Endodermal cell (in vitro differentiated cells): ENCODE data around the gene TIAM2. TPM values are rescaled to one million over a fixed set of nuclear protein-coding genes. Genes with fewer than 3 reads are reported as not detected.

Experiments
- DNase-seq: peaks from one replicate; pipeline ENCODE4 v3.0.0-alpha.2; 2017
- H3K27ac ChIP-seq: 2 replicates; pipeline ENCODE4 v1.5.1; 2013; ENCODE audit warnings: mild to moderate bottlenecking, low read depth, low read length, moderate library complexity
- H3K27me3 ChIP-seq: 2 replicates; pipeline ENCODE4 v1.6.1; 2013; ENCODE audit warnings: mild to moderate bottlenecking, low read length, moderate library complexity; ENCODE audit not compliant: insufficient read depth, control insufficient read depth, poor library complexity, severe bottlenecking
- H3K36me3 ChIP-seq: 2 replicates; pipeline ENCODE4 v1.7.0; 2013; ENCODE audit warnings: mild to moderate bottlenecking, low read length, moderate library complexity; ENCODE audit not compliant: control insufficient read depth, insufficient read depth
- H3K4me1 ChIP-seq: one replicate; pipeline ENCODE4 v1.7.0; 2013; ENCODE audit warnings: low read length; ENCODE audit not compliant: control insufficient read depth, insufficient read depth
- H3K4me3 ChIP-seq: 2 replicates; pipeline ENCODE4 v1.5.1; 2013; ENCODE audit warnings: mild to moderate bottlenecking, low read length, moderate library complexity
- H3K9ac ChIP-seq: 2 replicates; pipeline ENCODE4 v1.6.1; 2013; ENCODE audit warnings: mild to moderate bottlenecking, low read length, moderate library complexity; ENCODE audit not compliant: poor library complexity, severe bottlenecking; ENCODE audit errors: extremely low read depth
- H3K9me3 ChIP-seq: 2 replicates; pipeline ENCODE4 v1.6.1; 2013; ENCODE audit warnings: mild to moderate bottlenecking, low read length, moderate library complexity; ENCODE audit not compliant: control insufficient read depth
- H3K27ac Mint-ChIP-seq: 2 replicates; pipeline ENCODE4 v1.8.0; 2020; ENCODE audit warnings: mixed read lengths
- H3K27me3 Mint-ChIP-seq: 2 replicates; pipeline ENCODE4 v1.8.0; 2021; ENCODE audit warnings: mild to moderate bottlenecking, mixed read lengths; ENCODE audit not compliant: insufficient read depth
- H3K36me3 Mint-ChIP-seq: 2 replicates; pipeline ENCODE4 v1.8.0; 2020; ENCODE audit warnings: low read depth, mixed read lengths
- H3K4me1 Mint-ChIP-seq: 2 replicates; pipeline ENCODE4 v1.8.0; 2020; ENCODE audit warnings: mixed read lengths
- H3K4me3 Mint-ChIP-seq: 2 replicates; pipeline ENCODE4 v1.8.0; 2020; ENCODE audit warnings: mild to moderate bottlenecking, moderate library complexity, mixed read lengths
- H3K9me3 Mint-ChIP-seq: 2 replicates; pipeline ENCODE4 v1.8.0; 2020; ENCODE audit warnings: mild to moderate bottlenecking, mixed read lengths
- CTCF ChIP-seq: fragments of 200-600 bp; sonication (generic); conservative IDR thresholded peaks from 2 replicates; pipeline ENCODE4 v1.5.0; 2021; ENCODE audit warnings: antibody characterized with exemption, mild to moderate bottlenecking
- WGBS, 2 experiments: methylation state at CpG; one replicate each; pipeline versions ENCODE4 v1.1.5 to v1.1.7; 2013; ENCODE audit warnings: missing lambda C conversion rate in 2 of 2, mixed read lengths in 1 of 2; ENCODE audit not compliant: insufficient coverage in 1 of 2, insufficient read length in 1 of 2; 5-methylcytosine and 5-hydroxymethylcytosine counted together
- total RNA-seq, 2 donors: library from RNA; stranded (reverse); fragmentation: NEBNext Ultra II Directional in 1 of 2; extraction: Animal tissue kit (Norgen Biotek cat#: 25700) in 1 of 2; gene quantifications; 2 replicates in 1 of 2; 3 replicates in 1 of 2; pipeline ENCODE4 v1.2.1, GENCODE V29; 2021

The TIAM2 gene
- total RNA-seq, 2 donors from 2014 or later = 15.7 to 17.5 TPM

GRCh38 chr6:155001934-155002333, 6.8 kb downstream of the TIAM2 start:
- no peaks in the 10 kb centered on the region for H3K36me3 ChIP-seq
- Mint-ChIP-seq H3K27me3 (peaks cover 4% of the 10 kb centered on the region), H3K4me1 (peaks cover 12% of the 10 kb centered on the region), H3K4me3 (no peak overlapping the region), H3K9me3 (no peaks in the 10 kb centered on the region), H3K27ac (no peak overlapping the region), H3K36me3 (no peaks in the 10 kb centered on the region)
- no peak overlapping the region for H3K9ac ChIP-seq
- H3K9me3 ChIP-seq = no peaks in the 10 kb centered on the region
- H3K27me3 ChIP-seq = no peaks in the 10 kb centered on the region
- 70 to 91% methylated on average over 3 to 4 of the region's 4 CpGs for WGBS, 2 experiments
- TF ChIP-seq CTCF = no peak
- H3K4me3 ChIP-seq = no peak overlapping the region
- no peak for DNase-seq
- H3K27ac ChIP-seq = no peak overlapping the region
- peaks cover 7% of the 10 kb centered on the region for H3K4me1 ChIP-seq

- Histone ChIP-seq H3K4me3 (no peak overlapping the region), H3K4me1 (no peaks in the 10 kb centered on the region), H3K9me3 (no peaks in the 10 kb centered on the region), H3K9ac (no peak overlapping the region), H3K36me3 (no peaks in the 10 kb centered on the region), H3K27ac (no peak overlapping the region), H3K27me3 (no peaks in the 10 kb centered on the region)
- no peak for TF ChIP-seq CTCF
- Mint-ChIP-seq H3K4me1 (peaks cover 2% of the 10 kb centered on the region), H3K9me3 (no peaks in the 10 kb centered on the region), H3K36me3 (no peaks in the 10 kb centered on the region), H3K4me3 (no peak overlapping the region), H3K27ac (no peak overlapping the region), H3K27me3 (no peaks in the 10 kb centered on the region)
- WGBS, 2 experiments = 86% methylated on average over 7 of the region's 7 CpGs; no CpG with 5 or more reads in 1 of the 2 experiments
- DNase-seq = no peak
Measured at GRCh38 chr6:155003476-155003875, 8.4 kb downstream of the TIAM2 start.

- no peak for TF ChIP-seq CTCF
- WGBS, 2 experiments = 40 to 68% methylated on average over 3 of the region's 3 CpGs
- Mint-ChIP-seq H3K4me3 (no peak overlapping the region), H3K9me3 (no peaks in the 10 kb centered on the region), H3K4me1 (peaks cover 2% of the 10 kb centered on the region), H3K36me3 (no peaks in the 10 kb centered on the region), H3K27me3 (no peaks in the 10 kb centered on the region), H3K27ac (no peak overlapping the region)
- Histone ChIP-seq H3K4me1 (no peaks in the 10 kb centered on the region), H3K36me3 (no peaks in the 10 kb centered on the region), H3K27ac (no peak overlapping the region), H3K27me3 (no peaks in the 10 kb centered on the region), H3K4me3 (no peak overlapping the region), H3K9ac (no peak overlapping the region), H3K9me3 (no peaks in the 10 kb centered on the region)
- DNase-seq = no peak
Measured at GRCh38 chr6:155004017-155004416, 8.9 kb downstream of the TIAM2 start.
